Pulmonary artery endothelial cell (primary cell): ENCODE data around the gene LAIR1. TPM values are rescaled to one million over a fixed set of nuclear protein-coding genes. Genes with fewer than 3 reads are reported as not detected.
A peak's percentile ranks its signal among the peaks of the same experiment; 100 is the strongest.
"Not testable (repeated sequence)": the region's sequence is repeated elsewhere in the genome, so short reads cannot be mapped to it uniquely, and the experiment has no call there.

Source experiments
- DNase-seq: peaks from one replicate; pipeline ENCODE4 v3.0.0-alpha.2; 2011; ENCODE audit warnings: low read depth, low spot score
- total RNA-seq: library from RNA; depleted of rRNA; stranded (reverse); fragments of >200 nt; gene quantifications from 2 replicates; pipeline ENCODE4 v1.2.3, GENCODE V29; 2014

LAIR1 gene, protein sequence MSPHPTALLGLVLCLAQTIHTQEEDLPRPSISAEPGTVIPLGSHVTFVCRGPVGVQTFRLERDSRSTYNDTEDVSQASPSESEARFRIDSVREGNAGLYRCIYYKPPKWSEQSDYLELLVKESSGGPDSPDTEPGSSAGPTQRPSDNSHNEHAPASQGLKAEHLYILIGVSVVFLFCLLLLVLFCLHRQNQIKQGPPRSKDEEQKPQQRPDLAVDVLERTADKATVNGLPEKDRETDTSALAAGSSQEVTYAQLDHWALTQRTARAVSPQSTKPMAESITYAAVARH
- not detected in 2 replicates for total RNA-seq

- no peak for DNase-seq
These were observed at the start of gene LAIR1 for GRCh38 chr19:54364775-54365257. TSS of gene LAIR1 (minus strand) at chr19:54364931. CDS start at chr19:54364804, 127 bp downstream.

DNA sequence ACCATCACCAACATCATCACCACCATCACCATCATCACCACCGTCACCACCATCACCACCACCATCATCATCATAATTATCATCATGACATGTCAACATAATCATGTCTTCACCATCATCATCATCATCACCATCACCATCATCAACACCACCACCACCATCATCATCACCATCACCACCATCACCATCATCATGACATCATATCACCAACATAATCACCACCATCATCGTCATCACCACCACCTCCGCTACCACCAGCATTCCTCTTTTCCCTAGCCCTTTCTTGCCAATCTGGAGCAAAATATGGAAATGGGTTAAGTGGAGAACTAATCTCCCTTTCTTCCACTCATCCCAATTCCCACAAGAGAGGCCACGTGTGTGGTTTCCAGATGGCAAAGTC, 49.4 kb upstream of the LAIR1 start:
- DNase-seq = no peak

DNA sequence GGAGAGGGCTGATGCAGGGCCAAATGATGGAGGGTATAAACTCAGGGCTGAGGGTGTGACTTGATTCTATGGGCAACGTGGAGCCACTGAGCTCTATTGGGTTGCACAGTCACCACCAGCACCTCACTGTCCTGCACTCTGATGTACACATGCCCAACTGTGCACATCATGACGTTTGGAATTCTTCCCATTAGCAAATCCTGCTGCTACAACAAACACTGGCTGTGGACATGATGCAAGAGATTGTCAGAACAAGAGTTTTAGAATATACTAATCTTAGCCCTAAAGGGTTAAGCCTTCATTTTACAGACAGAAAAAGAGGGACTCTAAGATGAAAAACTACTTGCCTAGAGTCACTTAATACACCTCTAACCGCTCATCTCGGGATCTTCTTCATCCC, 48.1 kb upstream of the LAIR1 start:
- DNase-seq = no peak

DNA sequence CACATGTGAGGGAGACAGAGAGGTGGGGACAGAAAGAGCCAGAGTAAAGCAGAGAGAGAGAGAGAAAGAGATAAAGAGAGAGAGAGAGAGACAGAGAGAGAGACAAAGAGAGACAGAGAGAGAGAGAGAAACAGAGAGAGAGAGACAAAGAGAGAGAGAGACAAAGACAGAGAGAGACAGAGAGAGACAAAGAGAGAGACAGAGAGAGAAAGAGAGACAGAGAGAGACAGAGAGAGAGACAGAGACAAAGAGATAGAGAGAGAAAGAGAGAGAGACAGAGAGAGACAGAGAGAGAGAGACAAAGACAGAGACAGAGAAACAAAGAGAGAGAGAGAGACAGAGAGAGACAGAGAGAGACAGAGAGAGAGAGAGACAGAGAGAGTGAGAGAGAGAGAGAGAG, 46.3 kb upstream of the LAIR1 start:
- no peak for DNase-seq

DNA sequence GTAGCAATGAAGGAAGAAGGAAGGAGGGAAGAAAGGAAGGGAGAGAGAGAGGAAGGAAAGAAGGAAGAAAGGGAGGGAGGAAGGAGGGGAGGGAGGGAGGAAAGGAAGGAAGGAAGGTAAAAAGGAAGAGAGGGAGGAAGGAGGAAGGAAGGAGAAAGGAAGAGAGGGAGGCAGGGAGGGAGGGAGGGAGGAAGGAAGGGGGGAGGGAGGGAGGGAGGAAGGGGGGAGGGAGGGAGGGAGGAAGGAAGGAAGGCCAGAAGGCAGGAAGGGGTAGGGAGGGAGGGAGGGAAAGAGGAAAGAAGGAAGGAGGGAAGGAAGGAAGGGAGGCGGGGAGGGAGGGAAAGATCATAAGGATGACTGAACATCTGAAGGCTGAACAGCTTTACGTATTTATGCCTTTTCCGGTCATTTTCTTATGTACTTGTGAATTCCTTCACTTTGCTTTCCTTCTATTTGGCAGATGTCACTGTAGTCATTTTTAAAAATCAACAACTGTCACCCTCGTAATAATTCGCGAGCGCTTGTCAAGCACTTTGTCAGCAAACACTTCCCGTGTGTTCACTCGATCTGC, 43.8 kb upstream of the LAIR1 start:
- no peak for DNase-seq

- no peak for DNase-seq
These were observed 43.0 kb upstream of the LAIR1 start for GRCh38 chr19:54407780-54408179.

- no peak for DNase-seq
These were observed 40.9 kb upstream of the LAIR1 start for GRCh38 chr19:54405628-54406027.

DNA sequence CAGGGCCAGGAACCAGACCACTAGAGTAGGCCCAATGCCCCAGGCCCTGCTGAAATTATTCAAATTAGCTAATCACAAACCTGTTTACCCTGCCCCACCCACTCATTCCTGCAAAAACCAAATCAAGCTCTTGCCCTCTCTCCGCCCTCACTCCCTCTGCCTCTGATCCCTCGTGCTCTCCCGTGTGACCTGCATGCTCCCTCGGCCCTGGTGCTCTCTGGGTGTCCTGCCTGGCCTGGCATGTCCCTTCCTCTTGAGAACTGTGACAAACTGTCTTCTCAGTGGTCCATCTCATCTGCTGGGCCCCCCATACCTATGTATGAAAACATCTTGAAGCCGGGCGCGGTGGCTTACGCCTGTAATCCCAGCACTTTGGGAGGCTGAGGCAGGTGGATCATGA, 38.3 kb upstream of the LAIR1 start:
- DNase-seq = no peak

DNA sequence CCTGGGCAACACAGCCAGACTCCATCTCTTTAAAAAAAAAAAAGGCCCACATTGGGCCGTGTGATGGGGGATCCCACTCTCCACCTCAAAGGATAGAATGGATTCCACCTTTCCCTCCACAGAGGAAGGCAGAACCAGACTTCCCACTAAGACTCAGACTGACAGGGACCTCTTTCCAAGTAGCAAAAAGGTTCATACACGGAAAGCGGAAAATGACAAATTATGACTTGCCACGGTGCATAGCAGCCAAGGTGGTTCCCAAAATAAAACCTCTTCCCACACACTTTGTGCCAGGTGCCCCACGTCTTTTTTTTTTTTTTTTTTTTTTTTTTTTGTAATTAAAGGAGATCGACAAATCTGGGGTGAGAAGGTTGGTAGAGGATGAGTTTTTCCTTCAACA, 36.2 kb upstream of the LAIR1 start:
- DNase-seq = no peak

DNA sequence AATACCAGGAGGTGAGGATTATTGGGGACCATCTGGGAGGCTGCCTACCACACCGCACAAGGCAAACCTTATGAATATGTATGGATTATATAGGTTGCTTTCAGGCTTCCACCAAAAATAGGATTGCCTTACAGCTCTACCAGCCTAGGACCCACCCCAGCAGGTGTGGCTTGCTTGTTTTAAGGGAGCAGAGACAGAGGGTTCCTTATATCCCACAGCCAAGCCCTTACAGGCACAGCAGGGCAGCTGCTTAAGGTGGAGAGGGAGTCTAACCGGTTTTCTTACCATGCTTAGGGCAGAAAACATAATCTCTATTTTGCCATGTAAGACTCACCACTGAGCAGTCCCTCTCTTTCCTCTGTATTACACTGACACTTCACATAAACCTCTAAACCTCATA, 34.5 kb upstream of the LAIR1 start:
- DNase-seq = no peak

DNA sequence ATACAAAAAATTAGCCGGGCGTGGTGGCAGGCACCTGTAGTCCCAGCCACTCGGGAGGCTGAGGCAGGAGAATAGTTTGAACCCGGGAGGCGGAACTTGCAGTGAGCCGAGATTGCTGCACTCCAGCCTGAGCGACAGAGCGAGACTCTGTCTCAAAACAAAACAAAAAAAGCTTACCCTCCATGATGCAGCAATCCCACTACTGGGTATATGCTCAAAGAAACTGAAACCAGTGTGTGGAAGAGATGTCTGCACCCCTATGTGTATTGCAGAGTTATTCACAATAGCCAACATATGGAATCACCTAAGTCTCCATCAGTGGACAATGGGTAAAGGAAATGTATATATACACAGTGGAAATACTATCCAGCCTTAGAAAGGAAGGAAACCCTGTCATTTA, 31.0 kb upstream of the LAIR1 start:
- no peak for DNase-seq

DNA sequence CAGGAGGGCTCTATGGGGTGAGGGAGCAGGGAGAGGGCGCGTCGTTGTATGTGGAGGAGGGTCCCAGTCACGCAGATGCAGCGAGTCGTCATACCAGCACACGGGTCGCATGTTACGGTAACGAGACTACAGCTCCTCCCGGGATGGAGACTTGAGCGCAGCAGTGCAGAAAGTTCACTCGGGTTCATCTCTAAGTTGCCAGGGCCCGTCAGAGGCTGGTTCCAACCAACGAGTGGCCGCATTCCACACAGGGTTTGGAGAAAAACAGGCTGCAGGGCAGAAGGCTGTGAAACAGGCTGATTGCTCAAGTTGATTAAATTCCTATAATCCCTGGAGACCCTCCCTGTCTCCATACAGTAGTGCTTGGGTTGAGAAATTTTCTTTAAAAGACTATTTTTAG, 28.6 kb upstream of the LAIR1 start:
- no peak for DNase-seq

- no peak for DNase-seq
These were observed 27.4 kb upstream of the LAIR1 start for GRCh38 chr19:54392105-54392504.

GRCh38 chr19:54391589-54392061, 26.9 kb upstream of the LAIR1 start:
- DNase-seq = no peak

DNA sequence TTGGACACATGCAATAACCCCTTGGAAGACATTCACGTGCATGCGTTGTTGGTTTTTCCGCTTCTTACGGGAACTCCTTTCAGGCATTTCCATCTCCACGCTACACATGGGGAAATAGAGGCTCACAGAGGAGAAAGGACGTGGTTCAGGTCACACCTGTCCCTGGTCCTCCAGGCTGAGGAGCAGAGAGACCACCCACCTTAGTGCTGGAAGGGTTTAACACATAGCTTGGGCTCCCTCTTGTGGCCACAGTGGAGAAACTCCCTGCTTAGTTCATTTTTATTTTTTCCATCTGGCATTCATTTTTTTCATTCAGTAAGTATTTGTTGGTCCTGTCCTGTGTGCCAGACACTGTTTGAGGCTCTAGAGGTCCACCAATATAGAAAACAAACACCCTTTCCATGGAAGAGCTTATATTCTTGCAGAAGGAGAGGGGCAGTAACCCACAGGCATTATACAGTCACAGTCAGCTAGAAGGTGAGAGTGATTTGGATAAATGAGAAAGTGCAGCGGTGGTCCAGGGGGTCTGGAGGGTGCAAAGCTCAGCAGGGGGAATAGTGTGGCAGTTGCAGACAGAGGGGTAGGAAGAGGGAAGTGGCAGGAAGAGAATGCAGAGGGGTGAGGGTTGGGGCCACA, 26.3 kb upstream of the LAIR1 start:
- peak; percentile 19 for DNase-seq

DNA sequence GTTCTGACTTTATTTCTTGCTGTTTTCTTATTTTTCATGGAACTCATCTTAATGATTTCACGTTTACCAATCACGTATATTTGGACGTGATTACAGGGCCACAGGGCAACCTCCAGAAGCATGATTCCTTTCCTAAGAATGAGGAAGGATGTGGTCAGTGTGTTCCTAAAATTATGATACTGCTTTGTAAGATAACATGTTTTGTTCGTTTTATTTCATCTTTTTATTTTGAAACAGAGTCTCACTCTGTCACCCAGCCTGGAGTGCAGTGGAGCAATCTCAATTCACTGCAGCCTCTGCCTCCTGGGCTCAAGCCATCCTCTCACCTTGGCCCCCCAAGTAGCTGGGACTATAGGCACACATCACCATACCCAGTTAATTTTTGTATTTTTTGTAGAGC, 24.8 kb upstream of the LAIR1 start:
- peak; percentile 11 for DNase-seq

GRCh38 chr19:54388802-54389139, 24.0 kb upstream of the LAIR1 start:
- no peak for DNase-seq

- peak; percentile 8 for DNase-seq
These were observed 23.5 kb upstream of the LAIR1 start for GRCh38 chr19:54387991-54388801.

- no peak for DNase-seq
These were observed 18.6 kb upstream of the LAIR1 start for GRCh38 chr19:54383330-54383729.

DNA sequence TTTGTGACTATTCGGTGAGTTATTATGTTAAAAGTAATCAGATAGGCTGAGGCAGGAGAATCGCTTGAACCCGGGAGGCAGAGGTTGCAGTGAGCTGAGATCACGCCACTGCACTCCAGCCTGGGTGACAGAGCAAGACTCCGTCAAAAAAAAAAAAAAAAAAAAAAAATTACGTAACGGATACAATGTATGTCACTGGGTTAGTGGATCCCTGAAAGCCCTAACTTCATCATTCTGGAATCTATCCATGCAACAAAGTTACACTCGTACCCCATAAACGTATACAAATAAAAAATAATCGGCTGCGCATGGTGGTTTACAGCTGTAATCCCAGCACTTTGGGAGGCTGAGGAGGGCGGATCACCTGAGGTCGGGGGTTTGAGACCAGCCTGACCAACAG, 17.3 kb upstream of the LAIR1 start:
- DNase-seq = not testable (repeated sequence)

GRCh38 chr19:54380897-54381296, 16.2 kb upstream of the LAIR1 start:
- DNase-seq = no peak

GRCh38 chr19:54379187-54379678, 14.5 kb upstream of the LAIR1 start:
- DNase-seq = no peak
